Measurements from ENCODE around the gene CPA5.

The CPA5 gene

GRCh38 chr7:130342701-130343380 is 1.8 kb upstream of the CPA5 start:
- no peak for DNase-seq (ENCODE audit: low spot score)
- no peak for TF ChIP-seq CTCF (IDR thresholded peaks at IDR 0.05)
- Histone ChIP-seq H3K27ac (no peak overlapping the region), H3K4me3 (no peak overlapping the region)

GRCh38 chr7:130345136-130345535 is 520 bp downstream of the CPA5 start:
- Histone ChIP-seq H3K4me3 (no peak overlapping the region), H3K27ac (no peak overlapping the region)
- DNase-seq (ENCODE audit: low spot score): no peak
- TF ChIP-seq CTCF (IDR thresholded peaks at IDR 0.05): no peak

- H3K4me3 ChIP-seq: no peak overlapping the region
- no peak for DNase-seq (ENCODE audit: low spot score)
- no peak for TF ChIP-seq CTCF (IDR thresholded peaks at IDR 0.05)
- no peak overlapping the region for H3K27ac ChIP-seq
These were observed 1.1 kb downstream of the CPA5 start for GRCh38 chr7:130345725-130346124.

- no peak overlapping the region for H3K27ac ChIP-seq
- TF ChIP-seq CTCF (IDR thresholded peaks at IDR 0.05): no peak
- DNase-seq (ENCODE audit: low spot score): no peak
- H3K4me3 ChIP-seq: no peak overlapping the region
These were observed 1.7 kb downstream of the CPA5 start for GRCh38 chr7:130346177-130346905.

- no peak for DNase-seq (ENCODE audit: low spot score)
- TF ChIP-seq CTCF (IDR thresholded peaks at IDR 0.05): no peak
- Histone ChIP-seq H3K4me3 (no peak overlapping the region), H3K27ac (no peak overlapping the region)
These were observed 2.3 kb downstream of the CPA5 start for GRCh38 chr7:130346941-130347340.

- Histone ChIP-seq H3K4me3 (no peak overlapping the region), H3K27ac (peak overlapping the region in 1 of 2 donors; percentile 81)
- DNase-seq (ENCODE audit: low spot score): no peak
- TF ChIP-seq CTCF (IDR thresholded peaks at IDR 0.05): no peak
These were observed 5.5 kb downstream of the CPA5 start for GRCh38 chr7:130349911-130350782.

All from coronary artery (tissue), 2 donors.